K562 (cell line): ENCODE measurements around the gene TCEANC. TPM values are rescaled to one million over a fixed set of nuclear protein-coding genes. Genes with fewer than 3 reads are reported as not detected.

Experiments
- CGGBP1 ChIP-seq: fragments of 250-450 bp; sonication (Bioruptor Pico); IDR thresholded peaks from 2 replicates; pipeline ENCODE4 v1.9.0; 2021; ENCODE audit warnings: mild to moderate bottlenecking
- CXXC5 ChIP-seq: fragments of 250-450 bp; sonication (Bioruptor Pico); IDR thresholded peaks from 2 replicates; pipeline ENCODE4 v1.8.0; 2022; ENCODE audit warnings: inconsistent platforms, mild to moderate bottlenecking, moderate library complexity
- ELF4 ChIP-seq: fragments of 450-650 bp; formaldehyde crosslinking; IDR thresholded peaks from 2 replicates; pipeline ENCODE4 v1.4.0; 2022; ENCODE audit warnings: missing genetic modification characterization
- GATAD2A ChIP-seq: fragments of 450-650 bp; IDR thresholded peaks from 2 replicates; pipeline ENCODE4 v1.6.1; 2017
- HNRNPK ChIP-seq: fragments of 200-400 bp; formaldehyde crosslinking; IDR thresholded peaks from one replicate; pipeline ENCODE4 v1.6.1; 2018; ENCODE audit warnings: mild to moderate bottlenecking, low read depth, low read length; ENCODE audit not compliant: poor library complexity, severe bottlenecking
- KLF10 ChIP-seq: fragments of 250-450 bp; sonication (Bioruptor Pico); IDR thresholded peaks from 2 replicates; pipeline ENCODE4 v1.6.1; 2021; ENCODE audit warnings: matching md5 sums
- KLF13 ChIP-seq: fragments of 450-650 bp; IDR thresholded peaks from 2 replicates; pipeline ENCODE4 v1.6.1; 2016; ENCODE audit warnings: missing genetic modification characterization, low read depth, mild to moderate bottlenecking, missing compliant biosample characterization, moderate library complexity, borderline replicate concordance
- KLF6 ChIP-seq: fragments of 250-450 bp; sonication (Bioruptor Pico); IDR thresholded peaks from 2 replicates; pipeline ENCODE4 v1.4.0; 2020; ENCODE audit warnings: mild to moderate bottlenecking, moderate library complexity, borderline replicate concordance
- MEF2A ChIP-seq: IDR thresholded peaks from 2 replicates; pipeline ENCODE4 v1.6.1; 2011; ENCODE audit warnings: low read depth, mild to moderate bottlenecking, low read length, moderate library complexity; ENCODE audit not compliant: control insufficient read depth
- MIER1 ChIP-seq: fragments of 450-650 bp; IDR thresholded peaks from 2 replicates; pipeline ENCODE4 v1.6.1; 2016; ENCODE audit warnings: antibody characterized with exemption, mild to moderate bottlenecking, low read depth
- MTA1 ChIP-seq: fragments of 450-650 bp; IDR thresholded peaks from 2 replicates; pipeline ENCODE4 v1.6.1; 2017; ENCODE audit warnings: borderline replicate concordance
- NCOA2 ChIP-seq, 2 experiments: fragments of 450-650 bp; IDR thresholded peaks; 2 replicates each; pipeline ENCODE4 v1.6.1; 2018; ENCODE audit warnings: mild to moderate bottlenecking in 2 of 2, moderate library complexity in 1 of 2; ENCODE audit not compliant: partially characterized antibody in 2 of 2
- NCOA6 ChIP-seq: fragments of 450-650 bp; IDR thresholded peaks from 2 replicates; pipeline ENCODE4 v1.6.1; 2017; ENCODE audit warnings: mild to moderate bottlenecking
- SMARCA5 ChIP-seq: fragments of 450-650 bp; IDR thresholded peaks from 2 replicates; pipeline ENCODE4 v1.6.1; 2016
- STAT5A ChIP-seq: IDR thresholded peaks from 2 replicates; pipeline ENCODE4 v1.6.1; 2012; ENCODE audit warnings: low read length, inconsistent platforms, borderline replicate concordance
- TAF9B ChIP-seq: fragments of 450-650 bp; IDR thresholded peaks from 2 replicates; pipeline ENCODE4 v1.6.1; 2018; ENCODE audit warnings: mild to moderate bottlenecking; ENCODE audit not compliant: partially characterized antibody
- TARDBP ChIP-seq: fragments of 450-650 bp; IDR thresholded peaks from 2 replicates; pipeline ENCODE4 v1.6.1; 2016
- THRAP3 ChIP-seq: fragments of 450-650 bp; IDR thresholded peaks from 2 replicates; pipeline ENCODE4 v1.6.1; 2016; ENCODE audit warnings: mild to moderate bottlenecking, inconsistent platforms, borderline replicate concordance
- TOE1 ChIP-seq, 2 experiments: fragments of 450-650 bp in 1 of 2; sonication (generic) in 1 of 2; formaldehyde crosslinking in 1 of 2; IDR thresholded peaks; 2 replicates each; pipeline versions ENCODE4 v1.7.1 to v1.8.0; 2016 to 2022; ENCODE audit warnings: borderline replicate concordance in 2 of 2, mild to moderate bottlenecking in 2 of 2, antibody characterized with exemption in 1 of 2, inconsistent platforms in 1 of 2, low read depth in 1 of 2, missing genetic modification reagents in 1 of 2, moderate library complexity in 1 of 2
- TRIM25 ChIP-seq: fragments of 450-650 bp; IDR thresholded peaks from 2 replicates; pipeline ENCODE4 v1.7.0; 2016; ENCODE audit warnings: borderline replicate concordance
- YY1 ChIP-seq, 3 experiments: IDR thresholded peaks; 2 replicates each; pipeline ENCODE4 v1.6.1; 2011; ENCODE audit warnings: low read length in 2 of 3, mild to moderate bottlenecking in 2 of 3, moderate library complexity in 2 of 3, borderline replicate concordance in 1 of 3, control low read depth in 1 of 3, low read depth in 1 of 3; ENCODE audit not compliant: insufficient read depth in 3 of 3, insufficient replicate concordance in 2 of 3, control insufficient read depth in 1 of 3, insufficient read length in 1 of 3; ENCODE audit errors: extremely low read depth in 1 of 3
- ZBED1 ChIP-seq: IDR thresholded peaks from 2 replicates; pipeline ENCODE4 v1.6.1; 2014
- ZNF121 ChIP-seq: sonication (generic); formaldehyde crosslinking; conservative IDR thresholded peaks from 2 replicates; pipeline ENCODE4 v1.8.0; 2022; ENCODE audit warnings: missing genetic modification reagents
- ZNF165 ChIP-seq: fragments of 250-450 bp; sonication (Bioruptor Pico); IDR thresholded peaks from 2 replicates; pipeline ENCODE4 v1.4.0; 2020; ENCODE audit warnings: borderline replicate concordance
- ZNF436 ChIP-seq: fragments of 250-450, 450-650 bp; sonication (Bioruptor Pico); formaldehyde crosslinking; IDR thresholded peaks from 2 replicates; pipeline ENCODE4 v1.7.0; 2020; ENCODE audit warnings: mild to moderate bottlenecking
- ZNF551 ChIP-seq: fragments of 250-450 bp; sonication (Bioruptor Pico); IDR thresholded peaks from 2 replicates; pipeline ENCODE4 v1.5.0; 2021; ENCODE audit warnings: mild to moderate bottlenecking, moderate library complexity
- ZNF740 ChIP-seq, 3 experiments: fragments of 200-800 bp in 1 of 3; sonication (Bioruptor generic) in 1 of 3; sonication (generic) in 1 of 3; formaldehyde crosslinking in 1 of 3; IDR thresholded peaks; 2 replicates each; pipeline versions ENCODE4 v1.6.1 to v1.8.0; 2016 to 2022; ENCODE audit warnings: mild to moderate bottlenecking in 2 of 3, missing compliant biosample characterization in 2 of 3, missing genetic modification characterization in 2 of 3, missing genetic modification reagents in 1 of 3
- polyA plus RNA-seq, 8 experiments: library from polyadenylated mRNA; depleted of rRNA in 4 of 8; stranded (reverse) in 5 of 8; unstranded in 3 of 8; fragments of >200 nt; fragmentation: Nextera tagmentation in 2 of 8; fragmentation: Illumina TruSeq in 1 of 8; extraction: Ambion mirVana in 2 of 8; extraction: Trizol in 1 of 8; gene quantifications; 2 replicates each; pipeline versions ENCODE4 v1.2.1 to v1.2.3, GENCODE V29; 2011 to 2014; ENCODE audit warnings: inconsistent platforms in 1 of 8, missing spikeins in 1 of 8
- total RNA-seq, 7 experiments: library from RNA; depleted of rRNA in 6 of 7; stranded (reverse); fragments of >200 nt in 6 of 7; fragmentation: Illumina TruSeq in 2 of 7; extraction: Trizol in 2 of 7; gene quantifications; 2 replicates each; pipeline versions ENCODE4 v1.2.1 to v1.2.3, GENCODE V29; 2011 to 2021; ENCODE audit warnings: low replicate concordance in 1 of 7

The TCEANC gene
- total and polyA plus RNA-seq, 9 of the 15 experiments (the other 6 are each of a cell fraction or from before 2014, with no cell fraction given), result 1.2 to 2.8 (median 2.0) TPM

GRCh38 chrX:13647709-13648212 is 5.2 kb upstream of the TCEANC start (continued):
- TF ChIP-seq CXXC5 (CRISPR knock-in tag), result peak; percentile 95
- no peak for TF ChIP-seq KLF6
- TF ChIP-seq ZNF740 (CRISPR knock-in tag; IDR thresholded peaks at IDR 0.05), result no peak
- no peak for TF ChIP-seq ZNF740 (tag; IDR thresholded peaks at IDR 0.05)
- TF ChIP-seq NCOA6, result no peak
- no peak for TF ChIP-seq ZNF551
- TF ChIP-seq ZNF121 (CRISPR knock-in tag), result no peak
- TF ChIP-seq MTA1, result peak; percentile 40; the same call in 1 of the 2 replicates
- TF ChIP-seq GATAD2A, result no peak
- TF ChIP-seq ELF4 (CRISPR knock-in tag), result peak; percentile 91; the same call in 1 of the 2 replicates
- TF ChIP-seq NCOA2 (IDR thresholded peaks at IDR 0.05; ENCODE audit: partially characterized antibody in 2 of 2), result peak; percentile 76 to 92
- TF ChIP-seq THRAP3, result no peak
- TF ChIP-seq KLF13 (tag), result no peak
- TF ChIP-seq MEF2A, result no peak
- peak; percentile 94 for TF ChIP-seq TAF9B
- TF ChIP-seq TOE1 (IDR thresholded peaks at IDR 0.05; ENCODE audit: borderline replicate concordance), result peak; percentile 87
- TF ChIP-seq TOE1 (CRISPR knock-in tag; IDR thresholded peaks at IDR 0.05; ENCODE audit: borderline replicate concordance, low read depth), result no peak
- no peak for TF ChIP-seq KLF10 (CRISPR knock-in tag)
- peak; percentile 87 for TF ChIP-seq STAT5A
- no peak for TF ChIP-seq ZNF165 (CRISPR knock-in tag)
- TF ChIP-seq ZBED1, result no peak
- no peak for TF ChIP-seq ZNF436 (CRISPR knock-in tag)
- TF ChIP-seq TRIM25, result no peak
- peak; percentile 18 to 79 (median 49) for TF ChIP-seq YY1 (IDR thresholded peaks at IDR 0.05; ENCODE audit: borderline replicate concordance in 1 of 3, control insufficient read depth in 1 of 3, extremely low read depth in 1 of 3, insufficient read depth in 3 of 3, insufficient read length in 1 of 3, insufficient replicate concordance in 2 of 3, low read depth in 1 of 3, low read length in 2 of 3)
- TF ChIP-seq TARDBP, result 0 out of 2 replicates have a peak, but pooled peaks have one; percentile 46
- no peak for TF ChIP-seq MIER1
- no peak for TF ChIP-seq SMARCA5
- TF ChIP-seq HNRNPK, result no peak
- TF ChIP-seq CGGBP1, result no peak
